RKO (cell line): ENCODE measurements around the gene RCAN2.
"Not testable (repeated sequence)": the region's sequence is repeated elsewhere in the genome, so short reads cannot be mapped to it uniquely, and the experiment has no call there.

ENCODE experiments used
- DNase-seq: peaks from one replicate; pipeline ENCODE4 v3.0.0-alpha.2; 2016; ENCODE audit warnings: low spot score

The RCAN2 gene

DNA sequence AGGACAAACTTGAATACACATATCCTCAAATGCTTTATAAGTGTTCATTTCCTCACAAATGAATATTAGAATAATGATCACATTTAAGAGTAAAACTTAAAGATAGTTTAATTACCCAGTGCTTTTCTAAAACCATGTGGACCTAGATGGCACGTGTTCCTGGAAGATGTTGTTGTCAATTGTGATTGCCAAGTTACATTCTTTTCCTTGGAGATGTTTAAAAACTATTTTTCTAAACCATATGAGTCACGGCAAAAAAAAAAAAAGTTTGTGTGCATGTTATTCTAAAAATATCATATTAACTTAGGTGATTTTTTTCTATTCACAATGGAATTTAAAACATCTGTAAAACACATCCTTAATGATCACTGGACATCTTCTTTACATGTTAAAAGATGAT, 51.1 kb downstream of the RCAN2 start:
- no peak for DNase-seq

DNA sequence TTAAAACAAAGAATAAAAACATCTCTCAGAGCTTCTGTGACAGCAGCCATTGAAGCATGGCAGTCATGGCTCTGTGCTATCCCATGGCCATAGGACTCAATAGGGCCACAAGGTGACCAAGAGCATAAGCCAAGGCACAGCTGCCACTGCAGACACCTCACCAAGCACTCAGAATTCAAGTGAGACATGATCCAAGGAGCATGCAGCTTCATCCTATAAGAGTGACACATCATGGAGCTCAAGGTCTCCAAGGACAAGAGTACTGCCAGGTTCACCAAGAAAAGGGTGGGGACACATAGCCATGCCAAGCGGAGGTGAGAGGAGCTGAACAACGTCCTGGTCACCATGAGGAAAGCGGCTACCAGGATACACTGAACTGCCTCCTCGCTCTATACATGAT, 53.0 kb downstream of the RCAN2 start:
- no peak for DNase-seq

DNA sequence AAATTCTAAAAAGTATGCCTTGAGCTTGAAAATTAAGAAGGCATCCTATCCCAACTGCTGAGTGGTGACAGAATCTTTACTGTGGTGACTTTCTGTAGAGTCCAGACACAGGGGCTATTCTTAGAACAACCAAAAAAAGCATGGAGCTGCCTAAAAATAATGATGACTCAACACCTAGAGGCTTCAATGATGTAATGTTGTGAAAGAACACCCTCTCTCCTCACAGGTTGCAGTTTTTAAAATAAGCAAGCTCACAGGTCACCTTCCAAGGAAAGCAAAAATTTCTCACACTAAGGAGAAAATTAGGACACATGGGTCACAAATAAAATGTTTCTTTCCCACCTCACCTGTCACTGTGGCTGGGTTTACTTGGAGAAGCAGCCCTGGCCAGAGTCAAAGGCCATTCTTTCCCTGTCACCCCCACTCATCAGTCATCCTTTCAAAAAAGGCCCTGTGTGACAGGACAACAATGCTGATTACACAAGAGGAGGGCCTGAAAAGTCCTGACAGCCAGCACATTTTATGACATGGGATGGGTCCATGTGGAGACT, 53.5 kb downstream of the RCAN2 start:
- DNase-seq = peak; percentile 1

DNA sequence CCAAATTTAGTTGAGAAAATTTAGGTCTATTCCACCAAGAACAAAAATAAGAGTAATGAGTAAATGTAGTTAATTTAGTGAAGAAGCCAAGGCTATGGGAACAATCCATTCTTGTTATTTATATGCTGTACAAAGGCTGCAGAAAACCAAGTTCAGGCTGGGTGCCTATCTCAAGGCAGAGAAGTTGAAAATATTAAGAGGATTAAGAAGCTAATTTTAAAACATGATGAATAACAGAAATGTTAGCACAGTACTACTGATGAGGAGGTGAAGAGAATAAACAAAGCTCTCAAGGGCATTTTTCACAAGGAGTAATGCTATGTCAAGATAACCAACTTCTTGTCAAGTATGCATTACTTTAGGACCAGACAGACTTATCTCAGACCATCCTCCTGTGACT, 68.6 kb downstream of the RCAN2 start:
- no peak for DNase-seq

DNA sequence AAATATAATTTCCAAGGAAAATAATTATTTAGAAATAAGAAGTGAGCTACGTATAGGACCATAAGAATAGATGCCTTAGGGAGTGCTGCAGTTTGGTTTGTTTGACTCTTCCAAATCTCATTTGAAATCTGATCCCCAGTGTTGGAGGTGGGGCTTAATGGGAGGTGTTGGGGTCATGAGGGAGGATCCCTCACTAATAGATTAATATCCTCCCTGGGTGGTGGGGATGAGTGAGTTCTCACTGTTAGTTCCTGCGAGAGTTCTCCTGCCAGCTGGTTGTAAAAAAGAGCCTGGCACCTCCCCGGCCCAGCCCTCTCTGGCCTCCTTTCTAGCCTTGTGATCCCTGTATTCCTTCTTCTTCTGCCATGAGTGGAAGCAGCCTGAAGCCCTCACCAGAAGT, 69.3 kb downstream of the RCAN2 start:
- DNase-seq = no peak

DNA sequence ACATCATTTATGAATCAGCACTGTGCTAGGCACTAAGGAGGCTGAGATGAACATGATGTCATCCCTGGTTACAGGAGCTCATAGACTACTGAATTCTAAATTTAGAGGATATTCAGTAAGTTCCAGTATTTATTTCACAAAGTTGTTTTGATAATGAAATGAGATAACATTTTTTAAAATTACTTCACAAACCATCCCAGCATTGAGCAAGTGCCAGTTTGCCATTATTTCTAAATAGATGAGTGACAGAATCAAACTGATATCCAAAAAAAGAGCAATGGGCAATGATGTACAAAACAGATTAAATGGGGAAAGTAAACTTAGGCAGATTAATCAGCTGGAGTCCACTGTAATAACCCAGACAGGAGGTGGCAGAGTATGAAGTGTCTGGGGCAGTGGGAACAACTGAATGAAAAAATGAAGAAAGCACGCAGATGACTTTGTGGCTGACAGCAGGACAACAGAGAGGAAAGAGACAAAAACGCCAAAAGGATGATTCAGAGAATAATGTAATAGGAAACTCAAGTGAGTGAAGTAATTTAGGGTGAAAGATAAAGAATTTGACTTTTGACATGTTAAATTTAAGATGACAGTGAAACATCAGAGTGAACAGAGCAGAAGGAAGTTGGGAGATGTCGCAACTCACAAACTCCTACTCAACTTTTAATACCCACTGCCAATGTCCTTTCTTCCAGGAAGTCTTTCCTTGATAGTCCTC, 70.2 kb downstream of the RCAN2 start:
- DNase-seq = no peak

DNA sequence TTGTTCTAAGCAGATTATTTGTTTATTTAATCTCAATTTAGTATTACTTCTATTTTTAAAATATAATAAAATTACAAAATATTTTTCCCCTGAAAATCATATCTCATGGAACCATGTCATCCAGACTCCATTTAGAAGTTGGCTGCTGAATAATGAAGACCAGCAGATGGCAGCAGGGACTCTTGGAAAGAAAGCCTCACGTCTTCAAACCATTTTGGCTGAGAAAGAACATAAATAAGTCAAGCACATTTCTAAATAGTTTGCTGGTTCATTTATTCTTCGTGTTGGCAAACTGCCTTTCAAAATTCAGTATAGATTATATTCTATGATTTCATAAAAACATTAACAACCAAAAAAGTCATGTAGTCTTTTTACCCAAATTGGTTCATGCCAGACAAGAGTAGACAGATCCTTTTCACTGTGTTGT, 71.7 kb downstream of the RCAN2 start:
- peak; percentile 69 for DNase-seq

DNA sequence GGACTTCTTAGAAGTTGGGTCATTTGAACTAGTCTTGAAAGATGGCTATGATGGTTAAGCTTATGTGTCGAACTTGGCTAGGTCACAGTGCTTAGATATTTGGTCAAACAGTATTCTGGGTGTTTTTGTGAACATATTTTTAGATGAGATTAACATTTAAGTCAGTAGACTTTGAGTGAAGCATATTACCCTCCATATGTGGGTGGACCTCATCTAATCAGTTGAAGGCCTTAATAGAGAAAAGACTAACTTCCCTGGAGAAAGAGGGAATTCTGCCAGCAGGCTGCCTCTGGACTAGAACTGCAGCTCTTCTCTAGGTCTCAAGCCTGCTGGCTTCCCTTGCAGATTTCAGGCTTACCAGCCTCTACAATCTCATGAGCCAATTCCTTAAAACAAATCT, 76.9 kb downstream of the RCAN2 start:
- no peak for DNase-seq

DNA sequence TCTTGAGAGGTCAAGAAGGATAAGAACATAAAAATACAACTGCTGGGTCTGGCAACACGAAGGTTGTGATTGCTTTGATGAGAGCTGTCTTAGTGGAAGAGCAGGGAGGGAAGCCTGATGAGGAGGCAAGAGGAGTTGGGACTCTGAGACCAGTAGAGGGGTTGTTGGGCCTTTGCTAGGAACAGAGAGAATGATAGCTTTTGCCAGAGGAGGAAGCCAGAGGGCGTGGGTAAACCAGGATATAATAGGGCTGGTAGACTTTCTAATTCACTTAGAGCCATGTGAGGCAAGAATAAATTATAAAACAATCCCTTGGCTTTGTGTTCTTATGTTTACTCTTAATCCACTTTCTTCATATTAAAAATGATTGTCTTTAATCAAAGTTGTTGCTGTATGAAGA, 78.6 kb downstream of the RCAN2 start:
- no peak for DNase-seq

DNA sequence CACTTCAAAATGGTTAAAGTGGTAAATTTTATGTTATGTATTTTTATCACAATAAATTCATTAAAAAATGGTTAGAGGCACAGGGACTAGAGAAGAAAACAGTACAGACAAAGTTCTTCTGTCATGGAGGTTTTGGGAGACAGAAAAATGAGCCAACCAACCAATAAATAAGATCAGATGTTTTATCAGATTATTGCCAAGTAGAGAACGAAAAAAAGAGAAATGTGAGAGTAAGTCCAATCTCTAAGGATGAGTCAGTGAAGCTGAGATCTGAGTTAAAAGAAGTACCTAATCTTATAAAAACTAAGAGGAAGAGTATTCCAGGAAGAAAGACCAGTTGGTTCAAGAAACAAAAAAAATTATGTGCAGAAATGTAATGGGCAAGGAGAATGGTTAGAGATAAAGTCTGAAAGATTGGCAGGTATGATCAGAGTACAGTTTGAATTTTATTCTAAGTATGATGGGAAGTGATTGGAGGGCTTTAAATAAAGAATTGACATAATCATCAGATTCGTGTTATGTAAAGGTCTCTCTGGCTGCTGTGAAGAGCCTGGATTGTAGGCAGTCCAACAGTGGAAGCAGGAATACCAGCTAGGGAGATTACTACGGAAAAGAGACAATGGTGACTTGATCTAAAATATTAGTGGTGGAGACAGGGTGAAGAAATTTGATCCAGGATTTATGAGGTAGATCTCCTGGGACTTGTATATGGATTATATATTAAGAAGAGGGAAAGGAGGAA, 79.6 kb downstream of the RCAN2 start:
- no peak for DNase-seq

DNA sequence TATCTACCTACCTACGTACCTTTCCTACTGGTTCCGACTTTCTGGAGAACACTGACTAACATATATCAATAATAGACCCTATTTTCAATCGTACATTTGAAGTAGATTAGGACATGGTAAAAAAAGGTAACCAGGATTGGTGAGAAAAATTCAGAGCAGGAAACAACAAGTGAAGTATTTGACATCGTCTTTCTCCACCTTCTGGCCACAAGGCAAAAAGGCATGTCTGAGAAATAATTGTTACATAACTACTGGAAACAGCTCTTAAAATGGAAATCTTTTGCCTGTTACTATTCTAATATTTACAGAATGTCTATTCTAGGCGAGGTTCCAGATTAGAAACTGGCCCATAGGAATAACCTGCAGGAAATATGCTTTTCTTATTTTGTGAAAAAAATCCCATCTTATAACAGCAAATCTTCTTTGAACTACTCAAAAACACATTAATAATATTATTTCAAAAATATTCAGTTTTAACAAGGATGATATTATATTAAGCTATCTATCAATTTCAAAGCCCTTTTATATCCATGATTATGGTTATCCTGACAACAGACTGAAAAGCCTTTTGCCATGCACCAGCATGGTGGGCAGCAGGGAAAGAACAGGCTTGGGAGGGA, 80.8 kb downstream of the RCAN2 start:
- peak; percentile 55 for DNase-seq

DNA sequence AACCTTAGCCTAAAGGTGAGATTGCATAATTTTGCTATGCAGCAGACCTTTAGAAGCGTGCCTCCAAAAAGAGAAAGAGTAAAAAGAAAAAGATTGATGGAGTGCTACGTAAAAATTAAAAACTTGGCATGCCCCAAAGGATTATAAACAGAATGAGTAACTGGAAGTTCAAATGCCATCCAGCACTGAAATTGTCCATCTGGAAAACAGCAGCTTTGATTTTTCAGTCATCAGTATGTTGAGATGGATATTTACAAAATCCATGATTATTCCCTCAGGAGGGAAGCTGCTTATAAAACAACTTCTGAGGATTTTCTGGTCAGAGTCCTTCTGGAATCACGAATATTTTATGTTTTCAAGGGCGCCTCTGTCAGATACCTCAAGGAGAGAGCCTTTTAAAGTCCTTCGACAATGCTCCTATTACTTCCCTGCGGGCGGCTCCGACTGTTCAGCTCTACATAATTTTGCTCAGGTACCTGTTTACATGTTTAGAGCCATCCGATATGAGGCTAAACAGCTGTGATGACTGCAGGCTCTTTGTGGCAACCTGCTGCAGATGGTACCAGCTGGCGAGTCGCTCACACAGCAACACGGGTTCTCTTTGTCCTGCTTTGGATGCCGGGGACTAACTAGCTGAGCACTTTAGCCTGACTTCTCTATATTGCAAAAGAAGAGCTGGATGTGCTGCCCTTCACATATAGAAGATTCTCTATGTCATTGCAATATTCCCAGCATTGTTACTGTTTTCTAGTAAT, 83.3 kb downstream of the RCAN2 start:
- no peak for DNase-seq

DNA sequence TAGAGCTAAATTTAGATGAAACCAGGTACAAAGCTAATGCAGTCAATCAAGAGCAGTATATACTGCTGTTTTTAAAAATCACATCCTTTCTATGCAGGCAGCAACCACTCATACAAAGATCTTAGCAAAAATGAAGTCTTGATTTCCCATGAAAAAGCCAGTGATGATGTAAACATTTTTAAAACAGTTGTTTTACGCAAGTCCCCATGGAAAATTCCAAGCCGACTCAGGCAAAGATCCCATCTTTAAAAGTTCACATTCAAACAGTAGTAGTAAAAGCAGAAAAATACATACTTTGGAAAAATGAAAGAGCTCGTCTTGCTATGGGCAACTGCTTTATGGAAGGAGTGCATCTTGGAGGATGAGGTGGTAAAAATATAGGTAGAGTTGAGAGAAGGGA, 84.0 kb downstream of the RCAN2 start:
- DNase-seq = no peak

DNA sequence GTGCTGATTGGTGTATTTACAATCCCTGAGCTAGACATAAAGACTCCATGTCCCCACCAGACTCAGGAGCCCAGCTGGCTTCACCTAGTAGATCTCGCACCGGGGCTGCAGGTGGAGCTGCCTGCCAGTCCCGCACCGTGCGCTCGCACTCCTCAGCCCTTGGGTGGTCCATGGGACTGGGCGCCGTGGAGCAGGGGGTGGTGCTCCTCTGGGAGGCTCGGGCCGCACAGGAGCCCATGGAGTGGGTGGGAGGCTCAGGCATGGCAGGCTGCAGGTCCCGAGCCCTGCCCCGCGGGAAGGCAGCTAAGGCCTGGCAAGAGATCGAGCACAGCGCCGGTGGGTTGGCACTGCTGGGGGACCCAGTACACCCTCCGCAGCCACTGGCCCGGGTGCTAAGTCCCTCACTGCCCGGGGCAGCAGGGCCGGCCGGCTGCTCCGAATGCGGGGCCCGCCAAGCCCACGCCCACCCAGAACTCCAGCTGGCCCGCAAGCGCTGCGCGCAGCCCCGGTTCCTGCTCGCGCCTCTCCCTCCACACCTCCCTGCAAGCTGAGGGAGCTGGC, 85.5 kb downstream of the RCAN2 start:
- not testable (repeated sequence) for DNase-seq

DNA sequence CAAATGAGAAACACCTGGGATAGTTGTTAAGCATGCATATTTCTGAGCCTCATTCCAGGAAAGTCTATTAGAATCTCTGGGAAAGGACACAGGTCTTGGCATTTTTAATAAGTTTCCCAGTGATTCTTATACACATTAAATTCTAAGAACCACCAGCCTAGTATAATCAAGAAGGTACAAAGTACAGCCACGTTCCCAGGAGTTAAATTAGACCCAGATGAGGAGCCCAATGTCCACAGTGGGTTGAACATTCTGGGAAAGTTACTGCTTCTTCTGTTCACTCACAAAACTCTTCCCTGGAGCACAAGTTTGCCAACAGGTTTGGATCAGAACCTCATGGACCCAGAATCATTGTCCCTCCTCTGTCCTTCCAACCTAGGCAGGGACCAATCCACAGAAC, 90.4 kb downstream of the RCAN2 start:
- DNase-seq = no peak

DNA sequence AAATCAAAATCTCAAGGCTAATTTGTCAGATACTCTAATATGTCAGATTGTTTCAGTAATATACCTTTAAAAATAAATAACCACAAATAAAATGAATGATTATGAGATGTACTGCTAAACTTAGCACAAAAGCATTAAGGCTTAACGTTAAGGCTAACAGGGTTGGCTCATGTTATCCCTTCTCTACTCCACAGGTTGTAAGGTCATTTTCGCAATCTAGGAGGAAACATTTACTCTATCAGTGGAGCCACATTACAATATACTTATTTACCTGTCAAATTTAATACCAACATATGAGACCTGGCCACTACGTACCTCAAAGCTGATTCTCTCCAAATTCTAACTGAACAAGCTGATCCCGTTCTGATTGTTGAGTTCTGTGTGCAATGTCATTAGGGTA, 95.7 kb downstream of the RCAN2 start:
- DNase-seq = no peak

DNA sequence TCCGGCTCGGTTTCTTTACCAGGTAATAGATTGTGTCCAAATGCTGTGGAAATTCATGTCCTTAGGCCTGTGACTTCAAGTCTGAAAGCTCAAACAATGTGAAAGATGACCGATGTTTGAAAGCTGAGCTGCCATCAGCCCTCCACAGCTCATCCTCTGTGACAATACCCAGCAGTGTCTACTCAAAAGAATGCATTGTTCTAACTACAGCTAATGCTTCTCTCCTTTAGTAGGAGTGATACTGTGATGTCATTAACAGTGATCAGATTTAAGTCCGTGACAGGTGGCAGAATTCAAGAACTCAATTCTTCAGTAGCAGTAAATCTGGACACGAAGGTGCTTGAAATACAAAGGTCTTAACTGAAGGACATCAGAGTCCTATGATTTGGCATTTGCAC, 97.3 kb downstream of the RCAN2 start:
- DNase-seq = no peak

DNA sequence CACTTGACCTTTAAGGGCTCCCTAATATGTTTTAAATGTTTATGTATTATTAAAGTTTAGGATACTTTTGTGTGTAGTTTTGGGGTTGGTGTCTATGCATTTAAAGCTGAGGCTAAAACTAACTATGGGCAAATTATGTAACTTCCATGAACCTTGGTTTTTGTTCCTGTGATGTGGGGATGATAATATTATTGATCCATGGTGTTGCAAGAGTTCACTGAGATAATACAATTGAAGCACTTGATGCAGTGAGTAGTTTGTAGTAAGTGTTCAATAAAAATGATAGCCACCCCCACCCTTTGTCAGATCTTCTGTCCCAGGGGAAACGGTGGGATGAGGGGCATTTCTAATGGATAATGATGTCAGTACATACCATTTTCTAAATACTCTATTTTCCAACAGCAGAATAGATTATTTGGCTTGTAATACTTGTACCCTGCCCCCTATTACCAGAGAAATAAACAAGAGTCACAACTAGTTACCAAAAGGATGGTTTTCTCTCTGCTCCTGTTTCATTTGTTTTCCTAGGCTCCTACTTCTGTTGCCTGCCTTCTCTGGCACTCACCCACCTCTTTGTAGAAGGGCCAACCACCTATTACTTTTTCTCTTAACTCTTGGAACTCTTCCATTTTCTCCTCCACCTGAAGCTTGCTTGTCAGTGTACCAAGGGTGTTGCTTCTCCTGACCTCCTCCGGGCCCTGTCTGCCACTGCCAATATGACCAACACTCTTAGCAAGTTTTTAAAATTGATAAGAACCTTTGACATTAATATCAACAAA, 97.9 kb downstream of the RCAN2 start:
- no peak for DNase-seq

DNA sequence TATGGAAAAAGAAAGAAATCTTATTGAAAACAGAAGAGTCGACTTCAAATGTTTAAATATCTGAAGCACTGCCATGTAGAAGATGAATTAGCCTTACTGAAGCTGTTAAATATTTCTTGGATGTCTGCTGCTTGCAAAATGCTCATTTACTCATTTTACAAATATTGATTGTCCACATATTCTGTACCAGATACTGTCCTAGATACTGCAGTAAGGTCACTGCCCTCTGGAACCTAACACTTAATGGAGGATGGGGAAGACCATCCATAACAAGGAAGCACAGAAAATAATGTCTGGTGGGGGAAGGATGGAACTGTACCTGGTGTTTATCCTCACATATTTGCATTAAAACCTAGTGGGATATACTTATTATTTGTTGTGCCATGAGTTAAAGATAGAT, 99.0 kb downstream of the RCAN2 start:
- no peak for DNase-seq

DNA sequence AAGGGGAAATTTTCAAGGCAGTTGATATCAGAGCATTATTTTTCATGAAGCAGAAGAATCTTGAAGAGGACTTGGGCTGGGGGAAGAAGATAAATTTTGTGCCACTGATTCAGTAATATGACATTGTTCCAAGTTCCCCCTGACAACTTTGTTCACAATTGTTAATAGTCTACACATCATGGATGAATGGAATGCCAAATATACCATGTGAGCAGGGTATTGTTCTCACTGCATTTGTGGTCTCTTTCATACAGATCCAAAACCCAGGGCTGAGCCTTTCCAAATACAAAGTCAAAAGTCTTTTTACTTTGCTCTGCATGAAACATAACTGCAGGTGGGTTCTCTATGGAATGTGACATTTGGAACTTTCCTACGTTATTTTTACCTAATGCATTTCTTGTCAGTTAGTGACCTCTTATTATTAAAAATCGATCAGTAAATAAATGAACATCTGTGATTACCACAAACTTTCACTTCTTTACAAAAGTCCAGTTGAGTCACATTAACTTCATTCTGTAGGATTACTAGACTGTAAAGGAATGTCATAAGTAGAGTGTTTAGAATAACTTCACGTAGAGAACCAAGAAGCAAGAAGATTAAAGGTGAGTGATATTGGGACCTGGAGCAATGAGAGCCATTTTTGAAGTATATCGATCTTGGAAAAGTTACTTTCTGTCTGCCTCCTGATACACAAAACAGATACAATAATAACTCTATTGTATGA, 100.9 kb downstream of the RCAN2 start:
- DNase-seq = no peak

DNA sequence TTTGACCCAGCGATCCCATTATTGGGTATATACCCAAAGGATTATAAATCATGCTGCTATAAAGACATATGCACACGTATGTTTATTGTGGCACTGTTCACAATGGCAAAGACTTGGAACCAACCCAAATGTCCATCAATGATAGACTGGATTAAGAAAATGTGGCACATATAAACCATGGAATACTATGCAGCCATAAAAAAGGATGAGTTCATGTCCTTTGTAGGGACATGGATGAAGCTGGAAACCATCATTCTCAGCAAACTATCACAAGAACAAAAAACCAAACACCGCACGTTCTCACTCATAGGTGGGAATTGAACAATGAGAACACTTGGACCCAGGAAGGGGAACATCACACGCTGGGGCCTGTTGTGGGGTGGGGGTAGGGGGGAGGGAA, 103.5 kb downstream of the RCAN2 start:
- not testable (repeated sequence) for DNase-seq
